GM20000 (cell line): Measurements from ENCODE around the gene CLEC2D.
"Not testable (repeated sequence)": the region's sequence is repeated elsewhere in the genome, so short reads cannot be mapped to it uniquely, and the experiment has no call there.

ENCODE experiments used
- DNase-seq: peaks from one replicate; pipeline ENCODE4 v3.0.0; 2012; ENCODE audit warnings: low spot score
- TF ChIP-seq, protein P1 (sequence below): IDR thresholded peaks from 2 replicates; pipeline ENCODE4 v1.5.1; 2012; ENCODE audit warnings: mild to moderate bottlenecking, control low read depth; ENCODE audit errors: extremely low read depth, missing control alignments

CLEC2D gene

DNA sequence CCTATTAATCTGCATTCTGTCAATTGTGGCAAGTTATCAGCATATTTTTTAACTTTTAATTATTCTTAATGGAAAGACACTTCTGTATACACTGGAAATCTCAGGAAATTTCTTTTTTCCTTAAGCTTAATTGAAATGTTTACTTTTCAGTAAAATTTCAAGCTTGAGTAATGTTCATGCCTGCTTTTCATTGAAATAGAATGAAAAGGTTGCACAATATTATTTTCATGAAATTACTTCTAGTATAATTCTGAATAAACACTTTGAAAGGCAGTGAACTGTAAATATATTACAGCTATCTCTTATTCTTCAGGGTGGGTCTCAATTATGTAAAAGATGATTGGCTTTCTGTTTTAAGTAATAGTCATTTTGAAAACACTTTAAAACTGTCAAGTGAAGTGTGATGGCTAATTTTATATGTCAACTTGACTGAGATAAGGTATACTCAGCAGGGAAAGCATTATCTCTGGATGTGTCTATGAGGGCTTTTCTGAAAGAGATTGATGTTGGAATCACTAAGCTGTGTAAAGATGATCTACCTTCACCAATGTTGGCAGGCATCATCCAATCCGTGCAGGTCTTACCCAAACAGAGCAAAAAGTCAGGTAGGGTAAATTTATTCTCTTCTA, 29.9 kb downstream of the CLEC2D start:
- no peak for DNase-seq
- TF ChIP-seq, protein P1, sequence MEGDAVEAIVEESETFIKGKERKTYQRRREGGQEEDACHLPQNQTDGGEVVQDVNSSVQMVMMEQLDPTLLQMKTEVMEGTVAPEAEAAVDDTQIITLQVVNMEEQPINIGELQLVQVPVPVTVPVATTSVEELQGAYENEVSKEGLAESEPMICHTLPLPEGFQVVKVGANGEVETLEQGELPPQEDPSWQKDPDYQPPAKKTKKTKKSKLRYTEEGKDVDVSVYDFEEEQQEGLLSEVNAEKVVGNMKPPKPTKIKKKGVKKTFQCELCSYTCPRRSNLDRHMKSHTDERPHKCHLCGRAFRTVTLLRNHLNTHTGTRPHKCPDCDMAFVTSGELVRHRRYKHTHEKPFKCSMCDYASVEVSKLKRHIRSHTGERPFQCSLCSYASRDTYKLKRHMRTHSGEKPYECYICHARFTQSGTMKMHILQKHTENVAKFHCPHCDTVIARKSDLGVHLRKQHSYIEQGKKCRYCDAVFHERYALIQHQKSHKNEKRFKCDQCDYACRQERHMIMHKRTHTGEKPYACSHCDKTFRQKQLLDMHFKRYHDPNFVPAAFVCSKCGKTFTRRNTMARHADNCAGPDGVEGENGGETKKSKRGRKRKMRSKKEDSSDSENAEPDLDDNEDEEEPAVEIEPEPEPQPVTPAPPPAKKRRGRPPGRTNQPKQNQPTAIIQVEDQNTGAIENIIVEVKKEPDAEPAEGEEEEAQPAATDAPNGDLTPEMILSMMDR = no peak

GRCh38 chr12:9699898-9700605, 30.5 kb downstream of the CLEC2D start:
- no peak for DNase-seq
- TF ChIP-seq, protein P1 = no peak

DNA sequence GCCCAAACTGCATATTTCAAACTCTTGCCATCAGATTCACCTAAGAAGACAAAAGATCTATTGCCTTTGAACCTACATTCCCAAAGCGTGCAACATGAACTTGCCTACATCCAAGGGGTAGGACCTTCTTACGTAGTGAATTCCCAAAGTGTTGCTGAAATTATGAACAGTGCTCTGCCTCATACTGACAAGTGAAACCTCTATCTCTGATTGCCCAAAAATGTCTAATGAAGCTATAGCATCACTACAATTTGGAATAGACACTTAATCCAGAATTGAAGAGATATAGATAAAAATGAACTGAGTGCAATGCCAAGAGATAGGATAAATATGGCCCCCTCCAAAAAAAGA, 31.1 kb downstream of the CLEC2D start:
- no peak for DNase-seq
- TF ChIP-seq, protein P1 = no peak

DNA sequence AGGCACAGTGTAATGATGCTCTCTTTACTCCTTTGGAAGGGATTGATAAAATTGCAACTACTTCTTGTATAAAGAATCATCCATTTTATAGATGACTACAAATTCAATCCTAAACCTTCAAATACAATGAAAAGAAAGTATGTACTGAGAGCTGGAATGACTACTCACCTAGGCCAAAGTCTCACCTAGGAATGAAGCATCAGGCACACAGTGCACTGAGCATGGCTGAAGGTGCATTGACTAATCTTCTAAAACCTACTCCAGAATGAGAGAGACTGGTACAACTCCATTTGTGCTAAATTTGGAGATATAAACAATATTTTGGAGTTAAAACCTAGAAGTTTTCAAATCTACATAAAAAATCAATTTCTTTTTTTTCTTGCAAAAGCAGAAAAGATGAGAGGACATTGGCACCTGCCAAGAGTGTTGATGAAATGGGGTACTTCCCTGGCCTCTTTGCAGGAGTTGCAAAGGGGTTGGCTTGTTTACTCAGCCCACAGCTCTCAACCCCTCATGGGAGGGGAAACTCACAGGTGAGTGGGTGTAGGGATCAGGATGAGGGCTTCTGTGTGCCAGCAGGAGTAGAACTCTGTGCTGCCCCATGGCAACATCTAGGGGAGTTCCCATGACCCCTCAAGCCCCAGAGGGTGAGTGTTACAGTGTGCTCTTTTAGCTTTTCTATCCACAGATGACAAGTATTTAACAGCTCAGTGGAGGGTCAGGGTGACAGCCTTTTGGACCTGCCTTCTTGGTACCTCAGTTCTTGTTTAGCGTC, 32.1 kb downstream of the CLEC2D start:
- no peak for DNase-seq

GRCh38 chr12:9702255-9702654, 32.7 kb downstream of the CLEC2D start:
- TF ChIP-seq, protein P1 = no peak
- DNase-seq = no peak

More for the DNA sequence above, 32.1 kb downstream of the CLEC2D start:
- TF ChIP-seq, protein P1 = no peak

DNA sequence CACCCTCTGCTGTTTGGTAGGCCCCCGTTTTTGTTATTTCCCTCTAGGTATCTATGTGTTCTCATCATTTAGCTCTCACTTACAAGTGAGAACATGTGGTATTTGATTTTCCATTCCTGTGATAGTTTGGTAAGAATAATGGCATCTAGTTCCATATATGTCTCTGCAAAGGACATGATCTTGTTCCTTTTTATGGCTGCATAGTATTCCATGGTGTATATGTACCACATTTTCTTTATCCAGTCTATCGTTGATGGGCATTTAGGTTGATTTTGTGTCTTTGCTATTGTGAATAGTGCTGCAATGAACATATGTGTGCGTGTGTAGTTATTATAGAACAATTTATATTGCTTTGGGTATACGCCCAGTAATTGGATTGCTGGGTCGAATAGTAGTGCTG, 35.0 kb downstream of the CLEC2D start:
- not testable (repeated sequence) for DNase-seq

DNA sequence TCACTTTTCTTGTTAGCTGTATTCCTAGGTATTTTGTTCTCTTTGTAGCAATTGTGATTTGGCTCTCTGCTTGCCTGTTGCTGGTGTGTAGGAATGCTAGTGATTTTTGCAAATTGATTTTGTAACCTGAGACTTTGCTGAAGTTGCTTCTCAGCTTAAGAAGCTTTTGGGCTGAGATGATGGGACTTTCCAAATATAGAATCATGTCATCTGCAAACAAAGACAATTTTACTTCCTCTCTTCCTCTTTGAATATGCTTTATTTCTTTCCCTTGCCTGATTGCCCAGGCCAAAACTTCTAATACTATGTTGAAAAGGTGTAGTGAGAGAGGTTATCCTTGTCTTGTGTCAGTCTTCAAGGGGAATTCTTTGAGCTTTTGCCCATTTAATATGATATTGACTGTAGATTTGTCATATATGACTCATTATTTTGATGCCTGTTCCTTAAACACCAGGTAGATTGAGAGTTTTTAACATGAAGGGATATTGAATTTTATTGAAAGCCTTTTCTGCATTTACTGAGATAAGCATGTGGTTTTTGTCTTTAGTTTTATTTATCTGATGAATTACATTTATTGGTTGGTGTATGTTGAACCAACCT, 36.7 kb downstream of the CLEC2D start:
- TF ChIP-seq, protein P1 = no peak
- DNase-seq = no peak
